NCI-H345 treated with DMSO at 0.1 percent for 48 hours (cell line): Measurements from ENCODE around the gene RNF182.

ENCODE experiments used
- DNase-seq: peaks from one replicate; lab custom pipeline; 2025; ENCODE audit not compliant: unreplicated experiment; lab: John Stamatoyannopoulos, UW

RNF182 gene

GRCh38 chr6:14026831-14027539 is 102.2 kb downstream of the RNF182 start:
- DNase-seq, result no peak

- no peak for DNase-seq
Measured at GRCh38 chr6:14028631-14029030, 103.9 kb downstream of the RNF182 start.

- no peak for DNase-seq
Measured at GRCh38 chr6:14029605-14030004, 104.9 kb downstream of the RNF182 start.
